ENCODE data around the gene SRRM3.
"Not testable (repeated sequence)": the region's sequence is repeated elsewhere in the genome, so short reads cannot be mapped to it uniquely, and the experiment has no call there.

The SRRM3 gene

DNA sequence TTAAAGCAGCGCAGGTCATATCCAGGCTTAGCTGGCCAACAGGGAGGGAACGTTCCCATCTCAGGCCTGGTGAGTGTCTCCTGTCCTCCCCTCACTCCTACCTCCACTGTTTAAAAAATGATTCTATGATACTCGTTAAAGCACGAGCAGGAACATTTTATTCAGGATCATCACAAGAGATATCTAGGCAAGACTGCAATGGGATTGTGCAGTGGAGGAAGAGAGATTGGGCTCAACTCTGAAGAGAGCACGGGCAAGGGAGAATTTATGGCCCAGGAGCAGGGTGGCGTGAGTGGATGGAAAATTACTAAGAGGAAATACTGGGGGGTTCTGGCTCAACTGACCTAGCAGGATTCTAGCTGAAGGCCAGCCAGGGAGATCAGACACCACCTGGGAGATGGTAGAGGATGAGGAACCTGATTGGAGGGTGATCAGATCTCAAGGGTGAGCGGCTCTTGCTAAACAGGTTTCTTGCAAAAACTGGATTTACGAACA is 91.8 kb downstream of the SRRM3 start:
- Mint-ChIP-seq H3K9me3 (no peaks in the 10 kb centered on the region), H3K36me3 (ENCODE audit: insufficient read depth) (no peaks in the 10 kb centered on the region), H3K27ac (ENCODE audit: low read depth) (no peak overlapping the region), H3K4me3 (no peak overlapping the region), H3K4me1 (peaks cover 7% of the 10 kb centered on the region), H3K27me3 (no peaks in the 10 kb centered on the region)
- ATAC-seq (replicated peaks; ENCODE audit: extremely low read depth, poor library complexity, severe bottlenecking) = no peak
- DNase-seq (ENCODE audit: low spot score in 2 of 2) = no peak

DNA sequence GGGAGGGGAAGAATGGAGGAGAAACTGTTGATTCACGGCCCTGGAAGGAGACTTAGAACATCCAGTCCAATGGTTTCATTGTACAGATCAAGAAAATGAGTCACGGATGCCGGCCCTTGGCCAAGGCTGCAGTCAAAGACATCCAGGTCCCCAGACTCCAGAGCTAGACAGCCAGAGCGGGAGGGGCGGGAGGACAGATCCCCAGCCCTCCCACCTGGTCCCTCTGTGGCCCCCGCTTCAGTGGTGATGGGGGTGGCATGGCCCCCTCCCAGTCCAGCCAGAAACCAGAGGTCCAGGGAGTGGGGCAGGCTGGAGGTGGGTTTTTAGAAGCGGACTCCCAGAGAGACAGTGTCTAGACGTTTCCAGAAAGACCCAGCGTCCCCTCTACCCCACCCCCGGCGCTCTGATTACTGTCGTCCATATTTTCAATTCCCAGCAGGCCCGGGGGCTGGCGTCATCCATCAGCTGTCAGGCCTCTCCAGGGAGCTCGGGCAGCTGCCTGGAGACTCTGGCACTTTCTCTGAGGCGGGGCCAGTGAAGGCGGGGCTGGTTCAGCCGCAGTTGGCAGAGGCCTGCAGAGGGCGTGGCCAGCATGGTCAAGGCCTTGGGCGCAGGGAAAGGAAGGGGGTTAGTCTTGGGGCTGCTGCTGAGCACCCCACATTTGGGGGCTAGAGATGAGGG is 92.8 kb downstream of the SRRM3 start:
- Mint-ChIP-seq H3K36me3 (ENCODE audit: insufficient read depth) (no peaks in the 10 kb centered on the region), H3K4me3 (no peak overlapping the region), H3K27ac (ENCODE audit: low read depth) (no peak overlapping the region), H3K9me3 (no peaks in the 10 kb centered on the region), H3K4me1 (peaks cover 7% of the 10 kb centered on the region), H3K27me3 (no peaks in the 10 kb centered on the region)
- ATAC-seq (replicated peaks; ENCODE audit: extremely low read depth, poor library complexity, severe bottlenecking) (no peak), DNase-seq (ENCODE audit: low spot score in 2 of 2) (no peak)

DNA sequence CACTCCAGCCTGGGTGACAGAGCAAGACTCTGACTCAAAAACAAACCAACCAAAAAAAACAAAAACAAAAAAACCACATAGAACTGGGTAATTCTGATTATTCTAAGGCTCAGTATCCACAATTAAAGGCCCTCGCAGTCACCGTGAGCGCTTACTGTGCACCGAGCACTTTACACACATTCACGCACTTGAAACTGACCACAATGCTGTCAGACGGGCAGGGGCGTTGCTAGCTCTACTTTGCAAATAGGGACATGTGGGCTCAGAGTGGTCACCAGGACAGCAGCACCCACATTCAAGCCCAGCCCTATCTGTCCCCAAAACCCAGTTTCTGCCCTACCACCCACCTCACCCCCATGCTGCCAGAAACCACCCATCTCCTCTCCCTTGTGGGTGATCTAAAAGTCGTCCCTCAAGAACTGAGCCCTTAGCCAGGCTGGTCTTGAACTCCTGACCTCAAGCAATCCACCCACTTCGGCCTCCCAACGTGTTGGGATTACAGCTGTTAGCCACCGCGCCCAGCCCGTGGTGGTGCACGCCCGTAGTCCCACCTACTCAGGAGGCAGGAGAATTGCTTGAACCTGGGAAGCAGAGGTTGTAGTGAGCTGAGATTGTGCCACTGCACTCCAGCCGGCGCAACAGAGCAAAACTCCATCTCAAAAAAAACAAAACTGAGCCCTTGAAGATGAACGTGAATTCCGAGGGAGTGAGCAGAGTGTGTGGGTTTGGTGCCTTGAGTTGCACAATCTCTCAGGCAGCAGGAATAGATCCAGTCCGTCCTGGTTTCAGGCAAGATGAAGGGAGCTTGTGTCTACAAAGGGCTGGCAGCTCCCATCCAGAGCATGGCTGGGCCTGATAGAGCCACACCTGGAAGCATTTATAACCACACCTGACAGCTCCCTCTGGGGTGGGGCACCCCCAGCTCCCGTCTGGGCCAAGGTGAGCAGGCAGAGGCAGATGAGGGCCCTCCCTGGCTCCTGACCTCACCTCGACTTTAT is 95.3 kb downstream of the SRRM3 start:
- Mint-ChIP-seq H3K27me3 (no peaks in the 10 kb centered on the region), H3K4me1 (peaks cover 1% of the 10 kb centered on the region), H3K27ac (ENCODE audit: low read depth) (no peak overlapping the region), H3K9me3 (no peaks in the 10 kb centered on the region), H3K36me3 (ENCODE audit: insufficient read depth) (no peaks in the 10 kb centered on the region), H3K4me3 (no peak overlapping the region)
- DNase-seq (ENCODE audit: low spot score in 2 of 2) (no peak), ATAC-seq (replicated peaks; ENCODE audit: extremely low read depth, poor library complexity, severe bottlenecking) (no peak)

DNA sequence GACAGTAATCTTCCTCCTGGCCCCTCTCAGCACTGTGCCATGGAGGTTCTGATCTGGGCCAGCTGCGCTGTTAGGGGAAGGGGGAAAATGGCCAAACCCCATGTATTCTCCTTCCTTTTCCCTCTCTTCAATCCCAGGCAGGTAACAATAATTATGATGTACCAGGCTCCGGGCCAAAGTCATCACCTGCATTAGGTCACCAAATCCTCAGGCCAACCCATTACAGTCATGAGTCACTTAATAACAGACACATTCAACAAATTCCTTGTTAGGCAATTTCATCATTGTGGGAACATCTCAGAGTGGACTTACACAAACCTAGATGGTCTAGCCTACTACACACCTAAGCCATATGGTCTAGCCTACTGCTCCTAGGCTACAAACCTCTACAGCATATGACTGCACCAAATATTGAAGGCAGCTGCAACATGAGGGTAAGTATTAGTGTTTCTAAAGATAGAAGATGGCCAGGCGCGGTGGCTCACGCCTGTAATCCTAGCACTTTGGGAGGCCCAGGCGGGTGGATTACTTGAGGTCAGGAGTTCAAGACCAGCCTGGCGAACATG is 98.6 kb downstream of the SRRM3 start:
- Mint-ChIP-seq H3K36me3 (ENCODE audit: insufficient read depth) (peaks cover 6% of the 10 kb centered on the region), H3K4me3 (no peak overlapping the region), H3K27ac (ENCODE audit: low read depth) (no peak overlapping the region), H3K9me3 (no peaks in the 10 kb centered on the region), H3K27me3 (no peaks in the 10 kb centered on the region), H3K4me1 (peaks cover 19% of the 10 kb centered on the region)
- ATAC-seq (replicated peaks; ENCODE audit: extremely low read depth, poor library complexity, severe bottlenecking) (no peak), DNase-seq (ENCODE audit: low spot score in 2 of 2) (no peak)

DNA sequence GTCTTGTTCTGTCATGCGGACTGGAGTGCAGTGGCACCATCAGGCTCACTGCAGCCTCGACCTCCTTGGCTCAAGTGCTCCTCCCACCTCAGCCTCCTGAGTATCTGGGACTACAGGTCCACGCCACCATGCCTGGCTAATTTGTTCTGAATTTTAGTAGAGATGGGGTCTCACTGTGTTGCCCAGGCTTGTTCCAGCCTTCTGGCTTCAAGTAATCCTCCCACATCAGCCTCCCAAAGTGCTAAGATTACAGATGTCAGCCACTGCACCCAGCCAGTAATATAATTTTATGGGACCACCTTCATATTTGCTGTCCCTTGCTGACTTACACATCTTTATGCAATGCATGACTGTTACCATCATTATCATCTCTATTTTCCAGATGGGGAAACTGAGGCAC is 99.3 kb downstream of the SRRM3 start:
- ATAC-seq (replicated peaks; ENCODE audit: extremely low read depth, poor library complexity, severe bottlenecking) (no peak), DNase-seq (ENCODE audit: low spot score in 2 of 2) (no peak)
- Mint-ChIP-seq H3K4me3 (no peak overlapping the region), H3K36me3 (ENCODE audit: insufficient read depth) (peaks cover 8% of the 10 kb centered on the region), H3K9me3 (no peaks in the 10 kb centered on the region), H3K27me3 (no peaks in the 10 kb centered on the region), H3K4me1 (peaks cover 19% of the 10 kb centered on the region), H3K27ac (ENCODE audit: low read depth) (no peak overlapping the region)

DNA sequence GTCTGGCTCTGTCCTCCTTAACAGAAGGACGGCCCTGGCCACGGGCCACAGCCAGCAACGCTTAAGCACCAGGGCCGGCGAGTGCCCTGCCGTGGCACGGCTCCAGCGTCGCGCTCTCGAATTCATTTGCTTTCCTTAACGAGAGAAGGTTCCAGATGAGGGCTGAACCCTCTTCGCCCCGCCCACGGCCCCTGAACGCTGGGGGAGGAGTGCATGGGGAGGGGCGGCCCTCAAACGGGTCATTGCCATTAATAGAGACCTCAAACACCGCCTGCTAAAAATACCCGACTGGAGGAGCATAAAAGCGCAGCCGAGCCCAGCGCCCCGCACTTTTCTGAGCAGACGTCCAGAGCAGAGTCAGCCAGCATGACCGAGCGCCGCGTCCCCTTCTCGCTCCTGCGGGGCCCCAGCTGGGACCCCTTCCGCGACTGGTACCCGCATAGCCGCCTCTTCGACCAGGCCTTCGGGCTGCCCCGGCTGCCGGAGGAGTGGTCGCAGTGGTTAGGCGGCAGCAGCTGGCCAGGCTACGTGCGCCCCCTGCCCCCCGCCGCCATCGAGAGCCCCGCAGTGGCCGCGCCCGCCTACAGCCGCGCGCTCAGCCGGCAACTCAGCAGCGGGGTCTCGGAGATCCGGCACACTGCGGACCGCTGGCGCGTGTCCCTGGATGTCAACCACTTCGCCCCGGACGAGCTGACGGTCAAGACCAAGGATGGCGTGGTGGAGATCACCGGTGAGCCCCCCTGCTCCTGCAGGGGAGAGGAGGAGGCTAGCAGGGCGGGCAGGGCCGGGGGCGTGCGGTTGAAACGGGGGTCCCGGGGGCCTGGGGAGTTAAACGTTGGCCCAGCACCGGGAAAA is 100.9 kb downstream of the SRRM3 start, which contains the start of gene HSPB1:
TSS of gene HSPB1 (plus strand) at position 327 of the 855 bp plus-strand sequence. CDS start at position 367, 40 bp downstream.
- Mint-ChIP-seq H3K9me3 (no peaks in the 10 kb centered on the region), H3K27me3 (no peaks in the 10 kb centered on the region), H3K27ac (ENCODE audit: low read depth) (peak within 1 kb of the TSS; percentile 67), H3K4me3 (peak within 1 kb of the TSS; percentile 91), H3K4me1 (peaks cover 19% of the 10 kb centered on the region), H3K36me3 (ENCODE audit: insufficient read depth) (peaks cover 8% of the 10 kb centered on the region)
- DNase-seq (ENCODE audit: low spot score in 2 of 2) (peak; percentile 43 to 48), ATAC-seq (replicated peaks; ENCODE audit: extremely low read depth, poor library complexity, severe bottlenecking) (peak; percentile 61)

DNA sequence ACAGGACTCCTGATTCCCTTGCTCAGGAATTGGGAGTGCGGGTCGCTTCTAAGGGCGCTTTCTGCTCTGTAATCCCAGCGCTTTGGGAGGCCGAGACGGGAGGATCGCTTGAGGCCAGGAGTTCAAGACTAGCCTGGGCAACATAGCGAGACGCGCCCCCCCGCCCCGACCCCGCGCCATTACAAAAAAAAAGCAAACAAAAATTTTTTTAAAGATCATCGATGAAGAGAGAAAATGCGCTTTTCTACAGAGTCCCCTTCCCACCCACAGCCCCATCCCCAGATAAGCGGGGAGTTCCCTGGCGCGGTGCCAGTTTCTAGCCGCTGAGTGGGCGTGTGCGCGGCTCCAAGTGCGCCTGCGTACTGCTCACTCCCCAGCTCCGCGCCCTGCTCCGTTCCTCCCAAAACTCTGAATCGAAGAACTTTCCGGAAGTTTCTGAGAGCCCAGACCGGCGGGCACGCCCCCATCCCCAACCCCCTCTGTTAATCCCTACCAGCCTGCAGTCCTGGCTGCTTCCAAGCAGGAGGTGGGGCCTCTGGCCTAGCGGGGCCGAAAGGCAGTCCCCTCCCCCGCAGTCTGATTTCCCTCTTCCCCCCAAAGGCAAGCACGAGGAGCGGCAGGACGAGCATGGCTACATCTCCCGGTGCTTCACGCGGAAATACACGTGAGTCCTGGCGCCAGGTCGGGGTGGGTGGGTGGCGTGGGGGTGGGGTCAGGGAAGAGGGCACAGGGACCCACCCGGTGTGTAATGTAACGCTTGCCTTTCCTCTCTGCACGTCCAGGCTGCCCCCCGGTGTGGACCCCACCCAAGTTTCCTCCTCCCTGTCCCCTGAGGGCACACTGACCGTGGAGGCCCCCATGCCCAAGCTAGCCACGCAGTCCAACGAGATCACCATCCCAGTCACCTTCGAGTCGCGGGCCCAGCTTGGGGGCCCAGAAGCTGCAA is 101.8 kb downstream of the SRRM3 start:
- Mint-ChIP-seq H3K27ac (ENCODE audit: low read depth) (peak overlapping the region; percentile 67), H3K27me3 (no peaks in the 10 kb centered on the region), H3K4me1 (peaks cover 19% of the 10 kb centered on the region), H3K4me3 (peak overlapping the region; percentile 91), H3K9me3 (no peaks in the 10 kb centered on the region), H3K36me3 (ENCODE audit: insufficient read depth) (peaks cover 8% of the 10 kb centered on the region)
- DNase-seq (ENCODE audit: low spot score in 2 of 2) (peak; percentile 43 to 56), ATAC-seq (replicated peaks; ENCODE audit: extremely low read depth, poor library complexity, severe bottlenecking) (peak; percentile 52)

DNA sequence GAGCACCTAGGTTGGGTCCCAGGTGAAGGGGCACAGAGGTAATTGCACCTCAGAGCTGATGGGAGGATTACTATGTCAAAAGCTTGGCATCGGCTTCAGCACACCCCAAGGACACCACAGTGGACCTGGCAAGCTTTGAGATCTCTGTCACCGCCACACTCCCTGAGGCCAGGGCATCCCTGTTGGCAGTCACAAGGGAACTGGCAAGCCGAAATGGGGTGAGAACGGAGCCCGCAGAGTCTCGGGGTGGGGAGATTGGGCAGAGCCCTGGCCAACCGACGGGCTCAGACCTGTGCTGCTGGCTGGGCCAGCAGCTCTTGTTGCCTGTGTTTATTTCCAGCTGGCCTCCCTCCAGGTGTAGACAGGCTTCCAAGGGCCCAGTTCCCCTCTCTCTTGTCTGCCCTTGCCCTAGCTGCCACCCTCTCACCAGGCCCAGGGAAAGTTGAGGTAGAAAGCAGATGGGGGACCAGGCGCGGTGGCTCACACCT is 103.2 kb downstream of the SRRM3 start:
- H3K4me1 Mint-ChIP-seq = peaks cover 19% of the 10 kb centered on the region
- no peaks in the 10 kb centered on the region for H3K27me3 Mint-ChIP-seq
- ATAC-seq (replicated peaks; ENCODE audit: extremely low read depth, poor library complexity, severe bottlenecking) (no peak), DNase-seq (ENCODE audit: low spot score in 2 of 2) (no peak)
- peak overlapping the region; percentile 6 for H3K4me3 Mint-ChIP-seq
- H3K36me3 Mint-ChIP-seq (ENCODE audit: insufficient read depth) = peaks cover 8% of the 10 kb centered on the region
- H3K9me3 Mint-ChIP-seq = no peaks in the 10 kb centered on the region
- H3K27ac Mint-ChIP-seq (ENCODE audit: low read depth) = no peak overlapping the region

DNA sequence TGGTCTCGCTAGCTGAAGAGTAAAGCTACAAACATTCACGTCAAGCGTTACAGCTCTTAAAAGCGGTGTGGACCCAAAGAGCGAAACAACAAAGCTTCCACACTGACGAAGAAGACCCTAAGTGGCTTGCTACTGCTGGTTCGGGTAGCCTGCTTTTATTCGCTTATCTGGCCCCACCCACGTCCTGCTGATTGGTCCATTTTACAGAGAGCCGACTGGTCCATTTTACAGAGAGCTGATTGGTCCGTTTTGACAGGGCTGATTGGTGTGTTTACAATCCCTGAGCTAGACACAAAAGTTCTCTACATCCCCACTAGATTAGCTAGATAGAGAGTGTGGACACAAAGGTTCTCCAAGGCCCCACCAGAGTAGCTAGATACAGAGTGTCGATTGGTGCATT is 107.2 kb downstream of the SRRM3 start:
- H3K4me3 Mint-ChIP-seq; H3K27ac Mint-ChIP-seq (ENCODE audit: low read depth); H3K36me3 Mint-ChIP-seq (ENCODE audit: insufficient read depth); H3K4me1 Mint-ChIP-seq; H3K9me3 Mint-ChIP-seq; H3K27me3 Mint-ChIP-seq; ATAC-seq (replicated peaks; ENCODE audit: extremely low read depth, poor library complexity, severe bottlenecking); DNase-seq (ENCODE audit: low spot score in 2 of 2): not testable (repeated sequence)

DNA sequence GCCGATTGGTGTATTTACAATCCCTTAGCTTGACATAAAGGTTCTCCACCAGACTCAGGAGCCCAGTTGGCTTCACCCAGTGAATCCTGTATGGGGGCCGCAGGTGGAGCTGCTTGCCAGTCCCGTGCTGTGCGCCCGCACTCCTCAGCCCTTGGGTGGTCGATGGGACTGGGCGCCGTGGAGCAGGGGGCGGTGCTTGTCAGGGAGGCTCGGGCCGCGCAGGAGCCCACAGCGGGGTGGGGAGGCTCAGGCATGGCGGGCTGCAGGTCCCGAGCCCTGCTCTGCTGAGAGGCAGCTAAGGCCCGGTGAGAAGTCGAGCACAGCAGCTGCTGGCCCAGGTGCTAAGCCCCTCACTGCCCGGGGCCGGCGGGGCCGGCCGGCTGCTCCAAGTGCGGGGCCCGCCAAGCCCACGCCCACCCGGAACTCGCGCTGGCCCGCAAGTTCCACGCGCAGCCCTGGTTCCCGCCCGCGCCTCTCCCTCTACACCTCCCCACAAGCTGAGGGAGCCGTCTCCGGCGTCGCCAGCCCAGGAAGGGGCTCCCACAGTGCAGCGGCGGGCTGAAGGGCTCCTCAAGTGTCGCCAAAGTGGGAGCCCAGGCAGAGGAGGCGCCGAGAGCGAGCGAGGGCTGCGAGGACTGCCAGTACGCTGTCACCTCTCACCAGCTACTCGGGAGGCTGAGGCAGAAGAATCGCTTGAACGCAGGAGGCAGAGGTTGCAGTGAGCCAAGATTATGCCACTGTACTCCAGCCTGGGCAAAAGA is 107.8 kb downstream of the SRRM3 start:
- H3K9me3 Mint-ChIP-seq; H3K27ac Mint-ChIP-seq (ENCODE audit: low read depth); H3K36me3 Mint-ChIP-seq (ENCODE audit: insufficient read depth); DNase-seq (ENCODE audit: low spot score in 2 of 2); H3K27me3 Mint-ChIP-seq; ATAC-seq (replicated peaks; ENCODE audit: extremely low read depth, poor library complexity, severe bottlenecking); H3K4me1 Mint-ChIP-seq; H3K4me3 Mint-ChIP-seq: not testable (repeated sequence)
